OCI-LY7 (cell line): ENCODE data around the gene ZNF576. TPM values are rescaled to one million over a fixed set of nuclear protein-coding genes. Genes with fewer than 3 reads are reported as not detected.

Experiments used
- BruUV-seq: library from RNA; stranded (reverse); fragments of 400-500 nt; replicated peaks from 2 replicates; lab custom pipeline; 2021; lab: Mats Ljungman, UMichigan
- CTCF ChIA-PET: fragments of 300-600 bp; sonication (Branson Sonifier 250); formaldehyde crosslinking; loops from one replicate; lab custom pipeline; 2022; ENCODE audit warnings: antibody characterized with exemption; ENCODE audit not compliant: unreplicated experiment; lab: Charles Lee
- POLR2A ChIA-PET: fragments of 300-600 bp; sonication (Branson Sonifier 250); formaldehyde crosslinking; loops from one replicate; lab custom pipeline; 2022; ENCODE audit warnings: antibody characterized with exemption; lab: Charles Lee
- DNase-seq: peaks from one replicate; pipeline ENCODE4 v3.0.0-alpha.2; 2015; ENCODE audit warnings: low spot score
- H2AFZ ChIP-seq: fragments of 200-600 bp; sonication (generic), shearing (Covaris generic); 2 replicates; pipeline ENCODE4 v1.6.1; 2014; ENCODE audit warnings: mild to moderate bottlenecking, antibody characterized with exemption, low read length, moderate library complexity
- H3K27ac ChIP-seq: fragments of 200-600 bp; sonication (generic); 2 replicates; pipeline ENCODE4 v1.5.1; 2014; ENCODE audit warnings: mixed run types, low read depth, mild to moderate bottlenecking, moderate library complexity, low read length, inconsistent platforms; ENCODE audit not compliant: poor library complexity, severe bottlenecking
- H3K36me3 ChIP-seq: fragments of 200-600 bp; sonication (generic); 2 replicates; pipeline ENCODE4 v1.6.1; 2014; ENCODE audit warnings: mild to moderate bottlenecking, antibody characterized with exemption, low read length, moderate library complexity, mixed read lengths; ENCODE audit not compliant: insufficient read depth
- H3K4me1 ChIP-seq: fragments of 200-600 bp; sonication (generic); 2 replicates; pipeline ENCODE4 v1.5.1; 2014; ENCODE audit warnings: mild to moderate bottlenecking, low read length; ENCODE audit not compliant: insufficient read depth, poor library complexity, severe bottlenecking
- H3K4me2 ChIP-seq: fragments of 200-600 bp; sonication (generic); 2 replicates; pipeline ENCODE4 v1.6.1; 2014; ENCODE audit warnings: mild to moderate bottlenecking, low read length
- H3K4me3 ChIP-seq: fragments of 200-600 bp; sonication (generic); 2 replicates; pipeline ENCODE4 v1.5.1; 2014; ENCODE audit warnings: mild to moderate bottlenecking, low read depth, low read length; ENCODE audit not compliant: poor library complexity, severe bottlenecking
- H3K79me2 ChIP-seq: fragments of 200-600 bp; sonication (generic); 2 replicates; pipeline ENCODE4 v1.6.1; 2016; ENCODE audit warnings: low read depth, mild to moderate bottlenecking, low read length, moderate library complexity, mixed read lengths; ENCODE audit not compliant: insufficient read depth
- H3K9me2 ChIP-seq: fragments of 200-600 bp; sonication (generic); 2 replicates; pipeline ENCODE4 v1.6.1; 2016; ENCODE audit warnings: mild to moderate bottlenecking, low read length, mixed read lengths; ENCODE audit not compliant: insufficient read depth
- H3K9me3 ChIP-seq: fragments of 200-600 bp; sonication (generic); 2 replicates; pipeline ENCODE4 v1.6.1; 2014; ENCODE audit warnings: mild to moderate bottlenecking, mixed run types, low read length, mixed read lengths
- H4K20me1 ChIP-seq: fragments of 200-600 bp; sonication (generic); 2 replicates; pipeline ENCODE4 v1.6.1; 2014; ENCODE audit warnings: mild to moderate bottlenecking, antibody characterized with exemption, low read length, moderate library complexity, mixed read lengths; ENCODE audit not compliant: insufficient read depth
- CTCF ChIP-seq: fragments of 200-600 bp; sonication (generic); conservative IDR thresholded peaks from 2 replicates; pipeline ENCODE4 v1.5.1; 2014; ENCODE audit warnings: mild to moderate bottlenecking, antibody characterized with exemption, low read length, moderate library complexity, mixed read lengths
- EZH2phosphoT487 ChIP-seq: fragments of 200-600 bp; sonication (generic); IDR thresholded peaks from 2 replicates; pipeline ENCODE4 v1.6.1; 2018; ENCODE audit warnings: low read depth, borderline replicate concordance, mild to moderate bottlenecking, mixed run types, antibody characterized with exemption, low read length, moderate library complexity, mixed read lengths
- intact Hi-C: fragments of 100-400 bp; cut with micrococcal nuclease; formaldehyde crosslinking; loops from one replicate; pipeline ENCODE4 v1.10.0; 2022; ENCODE audit not compliant: unreplicated experiment
- total RNA-seq, 2 experiments: library from RNA; depleted of rRNA in 1 of 2; stranded (reverse); fragments of >200 nt in 1 of 2; shearing (Covaris generic) in 1 of 2; gene quantifications; 2 replicates each; pipeline ENCODE4 v1.2.3, GENCODE V29; 2014 to 2022

The ZNF576 gene
- total RNA-seq, 2 experiments from 2014 or later, result 17.8 to 20.2 TPM

GRCh38 chr19:43642531-43642930 lies 46.1 kb downstream of the ZNF576 start:
- Histone ChIP-seq H2AFZ (no peak overlapping the region), H3K9me3 (no peaks in the 10 kb centered on the region), H3K27ac (no peak overlapping the region), H3K4me1 (no peaks in the 10 kb centered on the region), H3K4me2 (no peak overlapping the region), H3K4me3 (no peak overlapping the region), H3K36me3 (no peaks in the 10 kb centered on the region), H4K20me1 (no peaks in the 10 kb centered on the region), H3K9me2 (no peaks in the 10 kb centered on the region), H3K79me2 (no peaks in the 10 kb centered on the region)
- POLR2A ChIA-PET, result no interaction called here
- intact Hi-C loops, result no loop called here
- no peak for DNase-seq
- CTCF ChIA-PET, result no interaction called here
- TF ChIP-seq EZH2phosphoT487 (no peak), CTCF (no peak)
- BruUV-seq, result no TSS peak

GRCh38 chr19:43643326-43643725 lies 46.9 kb downstream of the ZNF576 start:
- H3K79me2 ChIP-seq, result no peaks in the 10 kb centered on the region
- intact Hi-C loops, result no loop called here
- no peaks in the 10 kb centered on the region for H3K9me3 ChIP-seq
- CTCF ChIA-PET, result no interaction called here
- H3K9me2 ChIP-seq, result no peaks in the 10 kb centered on the region
- POLR2A ChIA-PET, result no interaction called here
- no peak for DNase-seq
- H4K20me1 ChIP-seq, result no peaks in the 10 kb centered on the region
- H3K27ac ChIP-seq, result no peak overlapping the region
- no TSS peak for BruUV-seq
- TF ChIP-seq CTCF (no peak), EZH2phosphoT487 (no peak)
- H3K4me2 ChIP-seq, result no peak overlapping the region
- H3K4me1 ChIP-seq, result no peaks in the 10 kb centered on the region
- no peak overlapping the region for H2AFZ ChIP-seq
- H3K36me3 ChIP-seq, result no peaks in the 10 kb centered on the region
- no peak overlapping the region for H3K4me3 ChIP-seq

- H3K9me2 ChIP-seq, result no peaks in the 10 kb centered on the region
- no TSS peak for BruUV-seq
- ChIA-PET CTCF (no interaction called here), POLR2A (no interaction called here)
- DNase-seq, result no peak
- H4K20me1 ChIP-seq, result no peaks in the 10 kb centered on the region
- intact Hi-C loops, result no loop called here
- no peaks in the 10 kb centered on the region for H3K79me2 ChIP-seq
- H3K4me3 ChIP-seq, result no peak overlapping the region
- H3K4me2 ChIP-seq, result no peak overlapping the region
- TF ChIP-seq EZH2phosphoT487, result no peak
- no peak for TF ChIP-seq CTCF
- no peak overlapping the region for H3K27ac ChIP-seq
- no peaks in the 10 kb centered on the region for H3K4me1 ChIP-seq
- H3K36me3 ChIP-seq, result no peaks in the 10 kb centered on the region
- H3K9me3 ChIP-seq, result no peaks in the 10 kb centered on the region
- no peak overlapping the region for H2AFZ ChIP-seq
Measured at GRCh38 chr19:43644181-43644580, 47.8 kb downstream of the ZNF576 start.
